ENCODE results near the gene COL18A1. TPM values are rescaled to one million over a fixed set of nuclear protein-coding genes. Genes with fewer than 3 reads are reported as not detected.
"Not testable (repeated sequence)": the region's sequence is repeated elsewhere in the genome, so short reads cannot be mapped to it uniquely, and the experiment has no call there.

The COL18A1 gene
- total RNA-seq, 2 donors from 2014 or later = 117 to 133 TPM

DNA sequence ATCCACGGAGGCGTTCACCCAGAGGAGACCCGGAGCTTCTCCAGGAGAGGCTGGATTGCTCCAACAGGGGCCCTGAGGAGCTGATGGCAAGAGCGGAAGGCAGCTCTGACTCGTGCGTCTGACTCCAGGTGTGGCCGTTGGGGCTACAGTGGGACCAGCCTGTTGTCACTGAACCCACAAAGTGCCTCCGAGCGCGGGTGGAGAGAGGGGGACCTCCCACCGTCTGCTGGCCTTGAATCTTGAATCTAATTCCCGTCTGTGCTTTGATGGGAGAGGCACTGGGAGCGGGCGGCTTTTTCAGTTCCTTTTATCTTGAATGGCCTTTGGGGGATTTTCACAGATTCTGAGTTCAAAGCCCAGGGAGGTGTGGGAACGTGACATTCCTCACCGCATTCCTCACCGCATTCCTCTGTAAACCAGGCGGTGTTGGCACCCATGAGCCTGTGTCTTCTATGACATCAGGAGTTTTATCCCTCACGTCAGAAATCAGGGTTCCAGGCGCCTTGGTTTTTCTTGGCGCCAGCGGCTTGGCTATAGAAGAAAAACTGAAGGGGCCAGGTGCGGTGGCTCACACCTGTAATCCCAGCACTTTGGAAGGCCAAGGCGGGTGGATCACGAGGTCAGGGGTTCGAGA lies 39.2 kb upstream of the COL18A1 start:
- DNase-seq (ENCODE audit: low spot score) = no peak
- intact Hi-C loops (cut with DNase I) = no loop called here

DNA sequence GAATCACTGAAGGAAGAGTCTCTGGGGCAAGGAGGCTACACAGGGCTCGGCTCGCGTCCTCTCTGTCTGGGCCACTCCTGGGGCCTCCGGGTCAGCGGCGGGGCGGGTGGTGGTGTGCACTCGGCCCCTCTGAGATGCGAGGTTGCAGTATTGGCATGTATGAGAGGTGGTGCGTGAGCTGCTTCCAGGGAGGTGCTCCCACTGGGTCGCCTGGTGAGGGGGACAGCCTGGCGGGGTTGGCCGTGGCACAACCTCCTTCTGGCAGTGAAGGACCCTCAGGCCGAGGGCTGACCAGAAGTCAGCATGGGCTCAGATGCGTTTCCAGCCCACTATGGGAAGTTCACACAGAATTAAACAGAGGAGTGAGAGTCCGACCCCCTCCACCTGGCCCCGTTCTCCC lies 38.5 kb upstream of the COL18A1 start:
- no peak for DNase-seq (ENCODE audit: low spot score)
- intact Hi-C loops (cut with DNase I) = no loop called here

DNA sequence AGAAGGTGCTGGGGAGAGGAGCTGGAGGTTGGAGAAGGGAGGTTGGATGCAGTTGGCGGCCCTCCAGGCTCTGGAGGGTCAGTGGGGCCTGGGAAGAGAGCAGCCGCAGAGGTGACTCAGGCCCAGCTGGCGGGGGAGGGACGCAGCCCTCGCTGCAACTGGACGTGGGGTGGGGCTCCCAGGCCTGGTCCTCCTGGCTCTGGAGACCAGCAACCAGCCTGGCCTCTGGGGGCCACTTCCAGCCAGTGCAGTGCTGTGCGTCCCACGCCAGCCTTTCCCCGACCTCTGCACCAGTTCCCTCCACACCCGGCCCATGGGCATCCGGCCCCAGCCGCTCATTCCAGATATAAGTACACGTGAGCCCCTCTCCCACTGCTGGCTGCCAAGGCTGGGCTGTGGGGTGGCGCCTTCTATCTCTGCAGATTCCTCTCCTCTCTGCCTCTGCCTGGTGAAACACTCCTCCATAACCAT lies 38.0 kb upstream of the COL18A1 start:
- peak; percentile 89 for DNase-seq (ENCODE audit: low spot score)
- intact Hi-C loops (cut with DNase I) = no loop called here

DNA sequence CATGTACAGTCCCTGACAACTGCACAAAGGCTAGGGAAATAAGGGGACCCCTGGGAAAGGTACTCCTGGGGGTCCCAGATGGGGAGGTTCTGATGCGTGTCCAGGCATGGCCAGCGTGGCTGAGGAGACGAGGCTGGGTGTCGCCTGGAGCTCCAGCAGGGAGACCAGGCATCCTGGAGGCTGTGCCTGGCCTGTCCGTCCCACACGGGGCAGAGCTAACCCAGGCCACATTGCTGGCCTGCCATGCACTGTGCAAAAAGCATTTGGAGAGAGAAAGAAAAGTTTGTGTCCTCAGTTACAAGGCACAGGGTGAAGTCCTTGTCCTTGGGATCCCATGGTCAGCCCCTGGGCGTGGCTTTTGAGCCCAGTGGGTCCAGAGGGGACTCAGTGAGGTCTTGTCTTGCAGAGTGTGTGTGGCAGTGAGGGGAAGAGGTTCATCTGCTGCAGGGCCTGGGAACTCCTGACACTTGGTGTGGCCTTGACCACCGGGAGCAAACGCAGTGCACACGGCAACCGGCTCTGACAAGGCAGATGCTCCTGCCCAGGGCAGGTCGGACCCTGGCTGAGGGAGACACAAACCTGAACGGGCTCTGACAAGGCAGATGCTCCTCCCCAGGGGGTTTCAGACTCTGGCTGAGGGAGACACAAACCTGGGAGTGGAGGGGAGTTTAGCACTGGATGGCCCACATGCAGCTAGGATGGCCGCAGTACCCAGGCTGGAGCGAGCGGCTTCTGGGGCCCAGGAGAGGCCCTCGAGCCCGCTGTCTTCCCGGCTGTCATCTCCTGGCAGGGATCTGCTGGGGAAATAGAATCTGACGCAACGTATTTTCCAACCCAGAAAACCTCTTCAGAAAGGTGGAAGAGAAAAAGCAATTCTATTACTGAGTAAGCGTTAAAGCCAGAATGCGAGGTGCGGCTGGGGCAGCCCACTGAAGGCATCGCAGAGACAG lies 37.3 kb upstream of the COL18A1 start:
- intact Hi-C loops (cut with DNase I) = no loop called here
- DNase-seq (ENCODE audit: low spot score) = no peak

DNA sequence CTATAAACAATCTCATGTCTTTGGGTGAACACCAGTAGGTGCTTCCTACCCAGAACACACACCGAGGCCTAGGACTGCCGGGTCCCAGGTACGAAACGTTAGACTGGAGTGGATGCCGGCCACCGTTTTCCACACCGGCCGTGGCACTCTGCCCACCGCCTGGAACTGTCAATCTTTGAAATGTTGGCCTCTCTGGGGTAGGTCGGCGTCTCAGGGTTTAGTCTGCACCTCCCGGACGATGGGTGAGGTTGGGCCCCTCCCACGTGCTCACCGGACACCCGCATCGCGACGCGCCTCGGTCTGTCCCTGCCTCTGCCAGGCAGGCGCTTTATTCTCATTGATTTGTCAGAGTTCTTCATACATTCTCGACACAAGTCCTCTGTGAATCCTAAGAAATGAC lies 35.9 kb upstream of the COL18A1 start:
- DNase-seq (ENCODE audit: low spot score); intact Hi-C loops (cut with DNase I): not testable (repeated sequence)

DNA sequence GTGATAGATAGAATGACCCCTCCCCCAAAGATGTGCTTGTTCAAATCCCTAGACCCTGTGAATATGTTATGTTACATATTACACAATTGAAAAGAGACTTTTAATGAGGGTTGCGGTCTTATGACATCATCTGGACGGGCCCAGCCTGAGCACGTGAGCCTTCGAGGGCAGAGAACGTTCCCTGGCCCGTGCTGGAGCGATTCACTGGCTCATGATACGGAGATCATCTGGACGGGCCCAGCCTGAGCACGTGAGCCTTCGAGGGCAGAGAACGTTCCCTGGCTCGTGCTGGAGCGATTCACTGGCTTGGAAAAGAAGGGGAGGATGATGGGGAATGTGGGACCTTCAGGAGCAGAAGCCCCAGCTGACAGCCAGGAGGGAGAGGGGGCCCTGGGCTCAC lies 34.4 kb upstream of the COL18A1 start:
- intact Hi-C loops (cut with DNase I) = loop anchor here in 1 of 2 donors (10.0 kb wide), 1 partner anchor 64 kb away; no protein-coding TSS in a partner anchor
- DNase-seq (ENCODE audit: low spot score) = peak; percentile 81

DNA sequence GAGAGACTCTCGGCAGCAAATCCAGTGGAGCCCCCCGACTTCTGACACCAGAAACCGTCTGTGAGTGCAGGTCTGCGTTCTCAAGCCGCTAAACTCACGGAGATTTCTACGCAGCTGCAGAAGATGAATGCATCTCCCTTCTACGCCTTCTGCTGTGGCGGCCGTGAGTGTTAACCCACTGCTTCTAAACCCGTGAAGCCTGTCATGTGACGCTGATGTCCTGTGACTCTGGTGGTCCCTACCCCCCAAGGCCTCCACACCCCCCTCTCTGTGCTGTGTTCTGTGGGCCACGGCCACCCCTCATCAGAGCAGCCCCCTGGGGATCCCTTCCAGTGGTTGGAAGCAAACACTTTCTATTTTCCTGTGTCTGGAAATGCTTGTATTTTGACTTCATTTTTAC lies 33.9 kb upstream of the COL18A1 start:
- intact Hi-C loops (cut with DNase I) = loop anchor here in 1 of 2 donors (10.0 kb wide), 1 partner anchor 64 kb away; no protein-coding TSS in a partner anchor

DNA sequence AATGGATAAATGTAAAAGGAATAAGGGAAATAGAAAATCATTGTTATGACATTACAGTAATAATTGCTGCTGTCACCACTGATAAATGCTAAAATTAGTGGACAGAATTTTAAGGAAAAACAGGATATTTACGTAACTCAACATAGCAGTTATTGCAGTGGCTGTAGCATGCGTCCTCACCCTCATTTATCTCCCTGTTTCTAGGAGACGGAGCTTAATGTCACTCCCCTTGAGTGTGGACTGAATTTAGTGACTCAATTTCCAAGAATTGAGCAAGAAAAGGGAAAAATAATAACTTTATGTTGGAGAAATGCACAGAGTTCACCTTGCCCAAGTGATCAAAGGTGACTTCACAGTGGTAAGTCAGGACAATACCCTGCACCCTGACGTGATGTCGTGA lies 33.3 kb upstream of the COL18A1 start:
- no peak for DNase-seq (ENCODE audit: low spot score)
- intact Hi-C loops (cut with DNase I) = loop anchor here in 1 of 2 donors (10.0 kb wide), 1 partner anchor 63 kb away; no protein-coding TSS in a partner anchor

More for the DNA sequence above, 33.9 kb upstream of the COL18A1 start:
- DNase-seq (ENCODE audit: low spot score) = no peak

DNA sequence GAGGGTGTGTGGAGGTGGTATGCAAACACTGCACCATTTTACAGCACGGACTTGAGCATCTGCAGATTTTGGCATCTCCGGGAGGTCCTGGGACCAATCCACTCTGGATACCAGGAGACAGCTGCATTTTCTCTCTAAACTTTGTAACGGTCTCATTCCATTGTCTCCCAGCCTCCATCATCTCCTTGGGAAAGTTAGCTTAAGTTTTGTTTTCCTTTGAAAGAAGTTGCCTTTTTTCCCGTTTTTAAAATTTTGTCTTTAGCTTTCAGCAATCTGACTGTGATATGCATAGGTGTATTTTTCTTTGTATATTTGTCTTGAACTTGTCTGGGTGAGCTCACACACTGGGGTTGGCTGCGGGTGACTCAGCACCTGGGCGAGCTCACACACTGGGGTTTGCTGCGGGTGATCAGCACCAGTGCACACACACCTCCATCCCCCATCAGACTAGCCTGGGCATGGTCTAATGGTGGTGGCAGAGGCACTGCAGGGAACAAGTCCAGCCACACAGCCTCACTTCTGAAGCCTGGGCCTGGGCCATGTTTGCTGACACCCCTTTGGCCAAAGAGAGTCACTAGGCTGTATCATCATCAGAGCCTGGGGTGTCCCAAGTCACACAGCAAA lies 32.1 kb upstream of the COL18A1 start:
- no peak for DNase-seq (ENCODE audit: low spot score)

DNA sequence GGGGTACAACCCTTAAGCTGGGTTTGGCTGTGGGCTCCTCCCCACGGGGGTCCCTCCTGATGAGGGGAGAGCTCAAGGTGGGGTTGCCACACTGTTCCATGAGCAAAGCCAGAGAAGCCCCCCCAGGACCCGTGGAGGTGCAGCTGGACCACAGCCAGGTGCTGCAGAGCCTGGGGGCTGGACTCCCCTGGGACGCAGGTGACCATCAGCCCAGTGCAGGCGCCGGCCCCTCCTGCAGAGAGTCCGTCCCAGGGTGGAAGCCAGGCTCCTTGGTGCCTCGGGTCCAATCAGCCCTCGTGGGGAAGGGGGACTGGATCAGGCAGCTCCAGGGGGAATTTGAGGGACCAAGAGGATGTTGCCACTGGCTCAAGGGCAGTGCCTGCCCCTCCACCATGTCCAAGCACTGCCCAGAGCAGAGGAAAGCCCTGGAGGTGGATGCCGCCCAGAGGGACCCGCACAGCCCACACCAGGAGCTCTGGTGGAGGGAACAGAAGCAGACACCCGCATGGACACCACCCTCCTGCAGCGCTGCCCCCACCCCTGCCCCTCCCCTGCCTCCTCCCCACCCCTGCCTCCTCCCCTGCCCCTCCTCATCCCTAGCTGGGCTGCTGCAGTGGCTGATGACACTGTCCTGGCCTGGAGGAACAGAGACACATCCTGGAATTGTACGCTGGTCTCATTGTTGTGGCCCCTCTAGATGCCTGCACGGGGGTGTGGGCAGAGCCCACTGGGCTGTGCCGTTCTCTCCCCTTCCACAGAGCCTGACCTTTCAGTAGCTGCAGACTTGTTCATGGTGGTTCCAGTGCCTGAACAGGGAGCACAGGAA lies 30.8 kb upstream of the COL18A1 start:
- peak; percentile 77 for DNase-seq (ENCODE audit: low spot score)
- intact Hi-C loops (cut with DNase I) = loop anchor here in 1 of 2 donors (10.0 kb wide), 1 partner anchor 61 kb away; no protein-coding TSS in a partner anchor

More for the DNA sequence above, 32.1 kb upstream of the COL18A1 start:
- intact Hi-C loops (cut with DNase I) = loop anchor here in 1 of 2 donors (10.0 kb wide), 1 partner anchor 62 kb away; no protein-coding TSS in a partner anchor

DNA sequence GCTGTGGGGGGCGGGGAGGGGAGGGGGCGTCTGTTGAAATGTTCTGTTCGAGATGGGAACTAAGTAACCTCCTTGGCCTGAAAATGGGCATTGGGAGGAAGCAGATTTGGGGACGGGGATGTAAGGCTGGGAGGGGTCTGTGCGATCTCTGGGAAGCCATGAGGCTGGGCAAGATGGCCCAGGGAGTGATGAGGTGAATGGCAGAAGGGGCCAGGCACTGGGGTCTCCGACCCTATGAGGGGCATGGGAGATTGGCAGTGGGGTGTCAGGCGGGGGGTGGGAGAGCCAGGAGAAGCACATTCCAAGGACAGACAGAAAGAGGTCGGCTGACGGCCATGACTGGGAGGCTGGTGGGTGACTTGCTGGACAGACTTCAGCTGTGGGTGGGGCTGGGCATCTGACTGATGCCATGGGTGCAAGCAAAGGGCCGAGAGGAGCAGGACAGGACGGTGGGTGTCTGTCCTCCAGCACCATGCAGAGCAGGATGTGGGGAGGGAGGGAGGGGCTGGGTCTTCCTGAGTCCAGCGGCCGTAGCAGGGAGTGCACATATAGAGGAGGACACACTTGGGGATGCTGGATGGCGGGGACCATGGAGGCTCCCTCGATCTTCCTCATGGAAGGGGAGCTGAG lies 30.0 kb upstream of the COL18A1 start:
- intact Hi-C loops (cut with DNase I) = loop anchor here in 1 of 2 donors (10.0 kb wide), 1 partner anchor 60 kb away; no protein-coding TSS in a partner anchor
- peak; percentile 57 for DNase-seq (ENCODE audit: low spot score)

DNA sequence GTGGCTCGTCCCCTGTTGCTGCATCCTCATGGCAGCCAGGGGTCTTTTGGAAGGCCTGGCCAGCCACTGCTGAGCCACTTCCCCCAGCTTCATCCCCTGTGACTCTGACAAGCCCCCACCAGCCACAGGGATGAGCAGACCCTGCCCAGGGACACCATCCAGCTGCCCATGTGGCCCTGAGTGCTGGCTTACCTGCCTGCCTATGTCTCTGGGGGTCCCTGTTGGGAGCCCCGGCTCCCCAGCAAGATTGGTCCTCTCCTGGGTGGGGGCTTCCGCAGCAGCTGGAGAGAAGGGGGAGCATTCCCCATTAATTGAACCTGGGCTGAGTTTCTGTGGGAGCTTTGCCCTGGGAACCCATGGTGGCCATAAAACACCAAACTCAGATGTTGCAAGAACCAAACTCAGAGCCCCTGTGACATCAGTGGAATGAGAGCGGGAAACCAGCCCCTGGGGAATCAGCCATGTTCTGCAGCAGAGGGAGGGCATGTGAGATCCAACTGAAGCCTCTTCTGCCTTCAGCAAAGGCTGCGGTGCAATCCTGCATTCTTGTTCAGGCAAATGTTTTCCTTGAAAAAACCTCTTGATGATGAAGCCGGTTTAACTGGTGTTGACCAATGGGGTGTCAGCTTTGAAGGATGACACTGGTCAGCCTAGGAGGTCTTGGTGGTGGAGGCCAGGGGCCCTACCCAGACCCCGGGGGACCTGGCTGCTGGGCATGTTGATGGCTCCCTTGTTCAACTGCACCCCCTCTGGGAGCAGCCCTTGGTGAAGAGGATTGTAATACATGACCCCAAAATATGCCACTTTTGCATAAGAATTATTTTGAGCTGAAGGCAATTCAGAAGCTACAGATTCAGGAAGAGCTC lies 28.3 kb upstream of the COL18A1 start:
- DNase-seq (ENCODE audit: low spot score) = peak; percentile 42
- intact Hi-C loops (cut with DNase I) = loop anchor here in 1 of 2 donors (10.0 kb wide), 1 partner anchor 58 kb away; no protein-coding TSS in a partner anchor

DNA sequence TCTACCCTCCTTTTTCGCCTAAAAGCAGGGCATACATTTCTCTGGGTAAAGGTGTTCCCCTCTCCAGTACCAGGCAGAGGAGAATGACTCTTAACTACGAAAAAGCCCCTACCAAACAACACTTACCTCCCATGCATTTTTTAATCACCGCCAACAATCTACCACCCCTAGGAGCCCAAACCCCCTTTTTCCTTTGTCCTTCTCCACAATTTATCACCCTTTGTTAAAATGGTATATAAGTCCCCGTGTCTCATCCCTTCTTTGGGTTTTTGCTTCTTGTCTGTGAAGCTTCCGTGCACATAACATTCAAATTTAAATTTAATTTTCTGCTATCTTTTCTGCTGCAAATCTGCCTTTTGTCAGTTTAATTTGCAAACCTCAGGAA lies 27.6 kb upstream of the COL18A1 start:
- intact Hi-C loops (cut with DNase I) = loop anchor here in 1 of 2 donors (10.0 kb wide), 1 partner anchor 57 kb away; no protein-coding TSS in a partner anchor
- DNase-seq (ENCODE audit: low spot score) = no peak

DNA sequence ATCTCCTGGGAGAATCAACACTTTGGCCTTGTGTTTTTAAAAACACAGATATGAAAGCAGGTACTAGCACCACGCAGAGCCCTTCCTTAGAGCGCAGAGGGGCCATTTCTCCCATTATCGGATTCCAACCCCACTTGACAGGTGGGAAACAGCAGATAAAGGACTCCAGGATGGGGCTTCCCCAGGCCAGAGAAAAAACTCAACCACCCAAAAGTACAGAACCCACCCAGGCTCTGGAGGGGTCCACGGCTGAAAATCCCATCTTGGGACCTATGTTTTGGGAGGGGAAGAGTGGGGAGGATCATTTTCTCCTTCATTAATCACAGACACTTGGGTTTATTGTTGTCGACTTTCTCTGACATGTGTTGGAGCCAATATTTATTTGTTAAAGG lies 27.1 kb upstream of the COL18A1 start:
- DNase-seq (ENCODE audit: low spot score) = peak; percentile 30
- intact Hi-C loops (cut with DNase I) = loop anchor here in 1 of 2 donors (10.0 kb wide), 1 partner anchor 57 kb away; no protein-coding TSS in a partner anchor

DNA sequence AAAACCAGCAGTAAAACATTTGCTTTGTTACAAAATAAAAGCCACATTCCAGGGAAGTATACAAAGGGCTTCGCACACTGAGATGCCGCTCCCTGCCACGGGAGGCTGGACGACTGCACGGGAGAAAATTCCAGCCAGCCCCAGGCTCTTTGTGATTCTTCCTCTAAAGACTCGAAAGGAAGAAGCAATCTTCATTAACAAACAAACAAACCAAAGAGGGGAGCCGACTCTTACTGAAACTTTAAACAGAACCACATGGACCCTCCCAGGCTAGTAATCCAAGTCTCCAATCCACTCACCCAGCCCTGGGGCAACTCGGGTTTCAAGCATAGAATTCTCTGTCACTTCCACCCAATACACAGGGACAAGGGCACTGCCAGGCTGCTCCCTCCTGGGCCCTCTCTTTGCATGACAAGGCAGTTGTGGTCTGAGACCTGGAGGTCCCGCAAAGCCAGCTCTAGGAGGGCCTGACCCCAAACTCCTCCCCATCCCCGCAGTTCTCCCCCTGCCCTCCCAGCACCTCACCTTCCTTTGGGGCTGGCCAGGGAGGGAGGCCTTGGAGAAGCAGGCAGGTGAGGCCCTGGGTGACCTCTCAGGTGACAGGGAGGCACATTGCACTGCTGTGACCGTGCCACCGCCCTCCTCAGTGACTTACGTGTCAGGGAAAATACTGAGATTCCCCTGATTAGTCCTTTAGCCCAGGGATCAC lies 26.6 kb upstream of the COL18A1 start:
- peak; percentile 32 for DNase-seq (ENCODE audit: low spot score)
- intact Hi-C loops (cut with DNase I) = loop anchor here in 1 of 2 donors (10.0 kb wide), 1 partner anchor 56 kb away; no protein-coding TSS in a partner anchor

DNA sequence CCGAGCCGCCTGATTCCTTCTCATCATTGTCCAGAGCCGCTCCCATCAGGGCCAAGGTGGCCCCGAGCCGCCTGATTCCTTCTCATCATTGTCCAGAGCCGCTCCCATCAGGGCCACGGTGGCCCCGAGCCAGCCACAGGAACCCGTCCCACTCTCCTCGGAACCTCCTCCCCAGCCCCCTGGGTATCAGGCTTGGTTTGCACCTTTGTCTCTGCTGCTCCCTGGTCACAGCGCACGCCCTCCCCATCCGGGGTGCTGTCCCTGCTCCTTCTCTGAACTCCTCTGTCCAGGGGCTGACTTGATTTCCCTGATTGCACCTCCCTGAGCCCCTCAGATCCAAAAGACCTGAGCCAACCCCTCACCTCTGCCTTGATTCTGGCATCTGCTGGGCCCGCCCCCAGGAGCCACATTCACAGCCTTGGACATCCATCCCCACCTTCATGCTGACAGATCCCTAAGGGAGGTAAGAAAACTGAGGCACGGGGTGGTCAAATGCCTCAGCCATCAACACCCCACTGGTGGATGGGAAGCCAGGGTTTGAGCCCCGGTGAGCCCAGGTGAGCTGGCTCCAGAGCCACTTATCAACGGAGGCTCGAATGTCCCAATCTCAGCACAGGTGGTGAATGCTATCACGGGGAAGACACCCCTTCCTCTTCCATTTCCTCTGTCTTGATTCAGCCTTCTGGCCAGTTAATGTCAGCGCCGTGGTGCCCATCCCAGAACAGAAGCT lies 25.6 kb upstream of the COL18A1 start:
- DNase-seq (ENCODE audit: low spot score) = peak; percentile 62
- intact Hi-C loops (cut with DNase I) = loop anchor here in 1 of 2 donors (10.0 kb wide), 1 partner anchor 55 kb away; no protein-coding TSS in a partner anchor

Measured in posterior vena cava (tissue), 2 donors.